Neural cell (in vitro differentiated cells): ENCODE results near the gene MGAT5B. TPM values are rescaled to one million over a fixed set of nuclear protein-coding genes. Genes with fewer than 3 reads are reported as not detected.
"Not testable (repeated sequence)": the region's sequence is repeated elsewhere in the genome, so short reads cannot be mapped to it uniquely, and the experiment has no call there.

Source experiments
- H2AFZ ChIP-seq: fragments of 200-600, 300-800 bp; sonication (generic), shearing (Covaris generic); 2 replicates; pipeline ENCODE4 v1.6.0; 2014; ENCODE audit warnings: low read depth, mild to moderate bottlenecking, antibody characterized with exemption, low read length, moderate library complexity
- H3F3A ChIP-seq: fragments of 200-600 bp; shearing (Covaris generic); 2 replicates; pipeline ENCODE4 v1.6.1; 2016; ENCODE audit warnings: mild to moderate bottlenecking, moderate library complexity, mixed read lengths, antibody characterized with exemption, low read length; ENCODE audit not compliant: insufficient read depth, poor library complexity, severe bottlenecking
- H3K27ac ChIP-seq: fragments of 200-600, 300-800 bp; sonication (generic), shearing (Covaris generic); 2 replicates; pipeline ENCODE4 v1.5.1; 2014; ENCODE audit warnings: mild to moderate bottlenecking, low read length, moderate library complexity
- H3K27me3 ChIP-seq: fragments of 300-800, 200-600 bp; sonication (generic), shearing (Covaris generic); 2 replicates; pipeline ENCODE4 v1.6.0; 2014; ENCODE audit warnings: mild to moderate bottlenecking, low read depth, low read length, moderate library complexity; ENCODE audit not compliant: insufficient read depth
- H3K36me3 ChIP-seq: fragments of 300-800, 200-600 bp; sonication (generic), shearing (Covaris generic); 2 replicates; pipeline ENCODE4 v1.5.1; 2014; ENCODE audit warnings: mild to moderate bottlenecking, antibody characterized with exemption, low read length, moderate library complexity; ENCODE audit not compliant: insufficient read depth
- H3K4me2 ChIP-seq: fragments of 300-800, 200-600 bp; sonication (generic), shearing (Covaris generic); 2 replicates; pipeline ENCODE4 v1.6.0; 2014; ENCODE audit warnings: mild to moderate bottlenecking, low read length
- H3K4me3 ChIP-seq: fragments of 300-800, 200-600 bp; sonication (generic), shearing (Covaris generic); 2 replicates; pipeline ENCODE4 v1.5.1; 2014; ENCODE audit warnings: mild to moderate bottlenecking, low read length, moderate library complexity
- H3K79me2 ChIP-seq: fragments of 200-600 bp; shearing (Covaris generic); replicated peaks from 2 replicates; pipeline ENCODE4 v1.6.0; 2014; ENCODE audit warnings: mild to moderate bottlenecking, low read length, moderate library complexity; ENCODE audit not compliant: insufficient read depth
- H3K9ac ChIP-seq: fragments of 300-800, 200-600 bp; sonication (generic), shearing (Covaris generic); 2 replicates; pipeline ENCODE4 v1.6.1; 2016; ENCODE audit warnings: mild to moderate bottlenecking, low read length, mixed read lengths
- H3K9me2 ChIP-seq: fragments of 200-600 bp; shearing (Covaris generic); 2 replicates; pipeline ENCODE4 v1.6.1; 2016; ENCODE audit warnings: mild to moderate bottlenecking, low read length, mixed read lengths; ENCODE audit not compliant: insufficient read depth
- H3K9me3 ChIP-seq: fragments of 200-600, 300-800 bp; sonication (generic), shearing (Covaris generic); 2 replicates; pipeline ENCODE4 v1.6.1; 2016; ENCODE audit warnings: mild to moderate bottlenecking, mixed run types, low read length, moderate library complexity, mixed read lengths
- H4K20me1 ChIP-seq: fragments of 200-600 bp; shearing (Covaris generic); 2 replicates; pipeline ENCODE4 v1.6.1; 2016; ENCODE audit warnings: mild to moderate bottlenecking, mixed run types; ENCODE audit not compliant: insufficient read depth
- EP300 ChIP-seq: fragments of 450-650 bp; conservative IDR thresholded peaks from 2 replicates; pipeline ENCODE4 v1.6.1; 2014; ENCODE audit warnings: antibody characterized with exemption, mild to moderate bottlenecking, moderate library complexity; ENCODE audit not compliant: poor library complexity, severe bottlenecking
- EZH2 ChIP-seq: fragments of 200-600, 300-800 bp; shearing (Covaris generic), sonication (generic); IDR thresholded peaks from 2 replicates; pipeline ENCODE4 v1.6.1; 2014; ENCODE audit warnings: antibody characterized with exemption, low read length, borderline replicate concordance, mild to moderate bottlenecking; ENCODE audit not compliant: insufficient read depth, poor library complexity, severe bottlenecking
- MXI1 ChIP-seq: fragments of 450-650 bp; conservative IDR thresholded peaks from 2 replicates; pipeline ENCODE4 v1.6.1; 2014; ENCODE audit warnings: antibody characterized with exemption, mild to moderate bottlenecking; ENCODE audit not compliant: poor library complexity, severe bottlenecking
- POLR2AphosphoS5 ChIP-seq: IDR thresholded peaks from 2 replicates; pipeline ENCODE4 v1.6.1; 2012
- RAD21 ChIP-seq: fragments of 450-650 bp; conservative IDR thresholded peaks from 2 replicates; pipeline ENCODE4 v1.6.1; 2014; ENCODE audit warnings: antibody characterized with exemption, mild to moderate bottlenecking, moderate library complexity
- SMC3 ChIP-seq: fragments of 450-650 bp; conservative IDR thresholded peaks from 2 replicates; pipeline ENCODE4 v1.6.1; 2014; ENCODE audit warnings: antibody characterized with exemption, mild to moderate bottlenecking, moderate library complexity; ENCODE audit not compliant: poor library complexity
- TAF1 ChIP-seq: IDR thresholded peaks from 2 replicates; pipeline ENCODE4 v1.6.1; 2012; ENCODE audit warnings: low read depth
- polyA plus RNA-seq: library from polyadenylated mRNA; depleted of rRNA; stranded (reverse); fragments of >200 nt; gene quantifications from 2 replicates; pipeline ENCODE4 v1.2.3, GENCODE V29; 2014
- TF ChIP-seq, protein P1 (sequence below): fragments of 450-650 bp; IDR thresholded peaks from 2 replicates; pipeline ENCODE4 v1.5.1; 2014; ENCODE audit warnings: antibody characterized with exemption, mild to moderate bottlenecking, moderate library complexity; ENCODE audit not compliant: poor library complexity, severe bottlenecking
- TF ChIP-seq, protein P2 (sequence below): IDR thresholded peaks from 2 replicates; pipeline ENCODE4 v1.6.1; 2012; ENCODE audit warnings: borderline replicate concordance

The MGAT5B gene
- polyA plus RNA-seq, 1 donor from 2014 or later: 8.8 TPM

- no peak overlapping the region for H2AFZ ChIP-seq
- H4K20me1 ChIP-seq: no peaks in the 10 kb centered on the region
- TF ChIP-seq, protein P1, sequence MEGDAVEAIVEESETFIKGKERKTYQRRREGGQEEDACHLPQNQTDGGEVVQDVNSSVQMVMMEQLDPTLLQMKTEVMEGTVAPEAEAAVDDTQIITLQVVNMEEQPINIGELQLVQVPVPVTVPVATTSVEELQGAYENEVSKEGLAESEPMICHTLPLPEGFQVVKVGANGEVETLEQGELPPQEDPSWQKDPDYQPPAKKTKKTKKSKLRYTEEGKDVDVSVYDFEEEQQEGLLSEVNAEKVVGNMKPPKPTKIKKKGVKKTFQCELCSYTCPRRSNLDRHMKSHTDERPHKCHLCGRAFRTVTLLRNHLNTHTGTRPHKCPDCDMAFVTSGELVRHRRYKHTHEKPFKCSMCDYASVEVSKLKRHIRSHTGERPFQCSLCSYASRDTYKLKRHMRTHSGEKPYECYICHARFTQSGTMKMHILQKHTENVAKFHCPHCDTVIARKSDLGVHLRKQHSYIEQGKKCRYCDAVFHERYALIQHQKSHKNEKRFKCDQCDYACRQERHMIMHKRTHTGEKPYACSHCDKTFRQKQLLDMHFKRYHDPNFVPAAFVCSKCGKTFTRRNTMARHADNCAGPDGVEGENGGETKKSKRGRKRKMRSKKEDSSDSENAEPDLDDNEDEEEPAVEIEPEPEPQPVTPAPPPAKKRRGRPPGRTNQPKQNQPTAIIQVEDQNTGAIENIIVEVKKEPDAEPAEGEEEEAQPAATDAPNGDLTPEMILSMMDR: no peak
- TF ChIP-seq RAD21: no peak
- TF ChIP-seq POLR2AphosphoS5: no peak
- TF ChIP-seq, protein P2, sequence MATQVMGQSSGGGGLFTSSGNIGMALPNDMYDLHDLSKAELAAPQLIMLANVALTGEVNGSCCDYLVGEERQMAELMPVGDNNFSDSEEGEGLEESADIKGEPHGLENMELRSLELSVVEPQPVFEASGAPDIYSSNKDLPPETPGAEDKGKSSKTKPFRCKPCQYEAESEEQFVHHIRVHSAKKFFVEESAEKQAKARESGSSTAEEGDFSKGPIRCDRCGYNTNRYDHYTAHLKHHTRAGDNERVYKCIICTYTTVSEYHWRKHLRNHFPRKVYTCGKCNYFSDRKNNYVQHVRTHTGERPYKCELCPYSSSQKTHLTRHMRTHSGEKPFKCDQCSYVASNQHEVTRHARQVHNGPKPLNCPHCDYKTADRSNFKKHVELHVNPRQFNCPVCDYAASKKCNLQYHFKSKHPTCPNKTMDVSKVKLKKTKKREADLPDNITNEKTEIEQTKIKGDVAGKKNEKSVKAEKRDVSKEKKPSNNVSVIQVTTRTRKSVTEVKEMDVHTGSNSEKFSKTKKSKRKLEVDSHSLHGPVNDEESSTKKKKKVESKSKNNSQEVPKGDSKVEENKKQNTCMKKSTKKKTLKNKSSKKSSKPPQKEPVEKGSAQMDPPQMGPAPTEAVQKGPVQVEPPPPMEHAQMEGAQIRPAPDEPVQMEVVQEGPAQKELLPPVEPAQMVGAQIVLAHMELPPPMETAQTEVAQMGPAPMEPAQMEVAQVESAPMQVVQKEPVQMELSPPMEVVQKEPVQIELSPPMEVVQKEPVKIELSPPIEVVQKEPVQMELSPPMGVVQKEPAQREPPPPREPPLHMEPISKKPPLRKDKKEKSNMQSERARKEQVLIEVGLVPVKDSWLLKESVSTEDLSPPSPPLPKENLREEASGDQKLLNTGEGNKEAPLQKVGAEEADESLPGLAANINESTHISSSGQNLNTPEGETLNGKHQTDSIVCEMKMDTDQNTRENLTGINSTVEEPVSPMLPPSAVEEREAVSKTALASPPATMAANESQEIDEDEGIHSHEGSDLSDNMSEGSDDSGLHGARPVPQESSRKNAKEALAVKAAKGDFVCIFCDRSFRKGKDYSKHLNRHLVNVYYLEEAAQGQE: no peak
- no peak for TF ChIP-seq EZH2
- H3K4me3 ChIP-seq: no peak overlapping the region
- H3K4me2 ChIP-seq: no peak overlapping the region
- H3K9me3 ChIP-seq: no peaks in the 10 kb centered on the region
- no peaks in the 10 kb centered on the region for H3F3A ChIP-seq
- H3K27me3 ChIP-seq: no peaks in the 10 kb centered on the region
- no peaks in the 10 kb centered on the region for H3K79me2 ChIP-seq
- H3K9ac ChIP-seq: no peak overlapping the region
- no peak overlapping the region for H3K27ac ChIP-seq
- H3K36me3 ChIP-seq: no peaks in the 10 kb centered on the region
- no peaks in the 10 kb centered on the region for H3K9me2 ChIP-seq
Measured at GRCh38 chr17:76847031-76847430, 21.2 kb upstream of the MGAT5B start.

DNA sequence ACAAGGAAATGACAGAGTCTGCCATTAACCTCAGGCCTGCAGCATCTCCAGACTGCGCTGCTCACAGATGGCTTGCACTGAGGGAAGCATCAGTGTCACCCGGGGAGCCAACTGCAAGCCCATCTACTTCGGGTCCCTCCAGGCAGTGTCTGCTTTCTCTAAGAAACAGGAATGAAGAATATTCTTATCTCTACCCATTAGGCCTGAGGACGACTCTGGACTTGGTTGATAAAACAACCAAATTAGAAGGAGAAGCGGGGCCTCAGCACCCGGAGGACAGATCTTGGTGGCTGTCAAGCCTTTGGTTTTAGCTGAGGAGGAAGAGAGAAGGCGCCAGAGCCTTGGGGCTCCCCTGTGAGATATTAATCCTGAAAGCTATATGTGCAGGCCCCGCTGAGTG lies 19.5 kb upstream of the MGAT5B start:
- Histone ChIP-seq H3K36me3 (no peaks in the 10 kb centered on the region), H3K79me2 (no peaks in the 10 kb centered on the region), H3K9me3 (no peaks in the 10 kb centered on the region), H3K27me3 (no peaks in the 10 kb centered on the region), H3K9ac (no peak overlapping the region), H3K27ac (no peak overlapping the region), H3F3A (no peaks in the 10 kb centered on the region), H3K4me3 (no peak overlapping the region), H3K4me2 (no peak overlapping the region), H2AFZ (no peak overlapping the region), H4K20me1 (no peaks in the 10 kb centered on the region), H3K9me2 (no peaks in the 10 kb centered on the region)
- no peak for TF ChIP-seq EZH2
- no peak for TF ChIP-seq TAF1
- TF ChIP-seq, protein P1: no peak
- no peak for TF ChIP-seq SMC3
- TF ChIP-seq, protein P2: no peak
- TF ChIP-seq EP300: no peak
- TF ChIP-seq MXI1: no peak
- no peak for TF ChIP-seq RAD21
- no peak for TF ChIP-seq POLR2AphosphoS5

- H3K9me3 ChIP-seq, H4K20me1 ChIP-seq, H3K4me3 ChIP-seq, H3K27ac ChIP-seq, H3K36me3 ChIP-seq, H3F3A ChIP-seq, H3K9ac ChIP-seq, H3K9me2 ChIP-seq, H3K79me2 ChIP-seq, H3K4me2 ChIP-seq, H2AFZ ChIP-seq, H3K27me3 ChIP-seq: not testable (repeated sequence)
Measured at GRCh38 chr17:76849160-76849559, 19.0 kb upstream of the MGAT5B start.
